Hematopoietic multipotent progenitor cell treated with erythropoietin and hydrocortisone succinate and interleukin-3 and kit ligand, for 8 days (in vitro differentiated cells): ENCODE results near the gene GTF2F2.
A peak's percentile ranks its signal among the peaks of the same experiment; 100 is the strongest.
"Not testable (repeated sequence)": the region's sequence is repeated elsewhere in the genome, so short reads cannot be mapped to it uniquely, and the experiment has no call there.

Experiments used
- DNase-seq: peaks from one replicate; pipeline ENCODE4 v3.0.0-alpha.2; 2015

GTF2F2 gene

DNA sequence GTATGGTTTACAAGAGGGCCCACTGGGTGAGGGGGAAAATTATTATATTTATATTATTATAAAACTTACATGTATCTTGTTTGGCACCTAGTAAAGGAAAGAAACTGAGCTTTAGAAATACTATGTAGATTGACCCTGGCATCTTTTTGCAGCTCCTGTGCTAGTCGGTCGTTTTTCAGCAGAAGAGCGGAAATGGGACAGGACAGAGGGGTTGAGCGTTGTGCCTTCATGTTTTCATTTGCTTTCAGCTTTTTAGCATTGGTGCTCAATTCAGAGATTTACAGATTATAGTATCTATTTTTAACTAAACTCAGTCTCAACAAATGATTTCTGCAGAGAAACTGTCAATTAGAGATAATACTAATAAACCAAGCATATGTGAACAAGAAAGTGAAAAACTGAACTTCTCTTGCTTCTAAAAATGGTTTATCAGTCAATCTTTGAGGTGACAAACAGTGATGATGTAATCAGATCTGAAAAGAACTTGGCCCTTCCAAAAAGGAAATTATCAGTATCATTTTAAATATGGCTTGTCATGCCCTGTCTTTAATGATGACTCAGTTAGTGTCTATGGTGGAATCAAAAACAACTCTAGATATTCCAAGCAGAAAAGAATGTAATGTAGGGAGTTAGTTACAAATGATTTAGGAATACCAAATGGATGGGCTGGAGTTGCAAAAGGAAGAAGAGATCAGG, 137.5 kb downstream of the GTF2F2 start:
- DNase-seq = no peak

DNA sequence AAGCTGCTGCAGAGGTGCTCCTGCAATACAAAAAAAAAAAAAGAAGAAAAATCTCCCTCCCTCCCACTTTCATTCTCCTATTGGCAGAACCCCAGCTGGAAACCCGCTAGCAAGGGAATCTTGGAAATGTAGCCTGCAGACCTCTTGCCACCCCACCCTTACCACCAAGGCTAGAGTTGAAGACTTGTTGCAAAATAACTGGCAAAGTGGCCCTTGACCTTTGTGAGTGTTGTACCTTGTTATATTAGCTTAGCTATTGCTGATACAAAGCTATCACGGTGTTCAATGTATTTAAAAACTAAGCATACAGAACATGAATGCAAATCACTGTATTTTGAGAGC, 138.0 kb downstream of the GTF2F2 start:
- no peak for DNase-seq

DNA sequence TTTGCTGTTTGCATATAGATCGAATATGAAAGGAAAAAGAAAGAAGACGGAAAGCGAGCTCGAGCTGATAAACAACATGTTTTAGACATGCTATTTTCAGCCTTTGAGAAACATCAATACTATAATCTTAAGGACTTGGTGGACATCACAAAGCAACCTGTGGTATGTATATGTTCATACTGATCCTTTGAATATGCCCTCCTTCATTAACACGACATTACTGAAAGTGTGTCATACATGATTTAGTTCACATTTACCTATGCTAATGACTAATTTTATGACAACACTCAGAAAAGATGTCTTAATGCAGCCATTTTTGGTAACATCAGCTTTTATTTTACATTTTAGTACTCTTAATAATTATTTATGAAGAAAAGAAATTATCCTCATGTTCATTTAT, 146.9 kb downstream of the GTF2F2 start:
- DNase-seq = no peak

DNA sequence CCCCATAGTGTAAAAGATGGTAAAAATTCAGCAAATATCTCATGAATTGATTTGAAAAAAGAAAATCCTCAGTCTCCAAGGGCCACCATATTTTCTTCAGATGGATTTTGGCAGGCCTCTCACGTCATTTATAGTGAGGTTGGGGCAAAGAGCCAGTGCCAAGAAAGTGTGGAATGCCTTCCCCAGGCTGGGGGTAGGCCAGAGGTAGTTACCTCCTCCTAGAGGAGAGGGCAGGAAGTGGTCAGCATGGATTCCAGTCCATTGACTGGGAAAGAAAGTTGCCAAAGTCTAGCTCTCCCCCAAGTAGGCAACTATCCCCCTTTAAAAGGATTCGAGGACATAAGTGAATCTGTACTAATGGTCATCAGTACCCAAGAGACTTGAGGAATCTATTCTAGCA, 148.9 kb downstream of the GTF2F2 start:
- no peak for DNase-seq

DNA sequence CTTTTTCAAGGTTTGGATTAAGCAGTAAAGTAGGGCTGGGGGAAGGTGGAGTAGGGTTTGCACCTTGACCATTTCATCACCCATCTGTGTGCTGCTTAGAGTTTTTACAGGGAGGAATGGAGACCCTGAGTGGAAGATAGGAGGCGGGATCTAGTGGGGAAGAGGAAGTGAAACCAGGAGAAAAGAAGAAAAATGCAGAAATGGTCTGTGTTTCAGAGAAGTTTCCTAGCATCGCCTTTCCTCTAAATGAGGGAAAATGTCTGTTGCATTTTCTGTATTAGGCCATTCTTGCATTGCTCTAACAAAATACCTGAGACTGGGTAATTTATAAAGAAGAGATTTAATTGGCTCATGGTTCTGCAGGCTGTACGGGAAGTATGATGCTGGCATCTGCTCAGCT, 156.6 kb downstream of the GTF2F2 start:
- no peak for DNase-seq

DNA sequence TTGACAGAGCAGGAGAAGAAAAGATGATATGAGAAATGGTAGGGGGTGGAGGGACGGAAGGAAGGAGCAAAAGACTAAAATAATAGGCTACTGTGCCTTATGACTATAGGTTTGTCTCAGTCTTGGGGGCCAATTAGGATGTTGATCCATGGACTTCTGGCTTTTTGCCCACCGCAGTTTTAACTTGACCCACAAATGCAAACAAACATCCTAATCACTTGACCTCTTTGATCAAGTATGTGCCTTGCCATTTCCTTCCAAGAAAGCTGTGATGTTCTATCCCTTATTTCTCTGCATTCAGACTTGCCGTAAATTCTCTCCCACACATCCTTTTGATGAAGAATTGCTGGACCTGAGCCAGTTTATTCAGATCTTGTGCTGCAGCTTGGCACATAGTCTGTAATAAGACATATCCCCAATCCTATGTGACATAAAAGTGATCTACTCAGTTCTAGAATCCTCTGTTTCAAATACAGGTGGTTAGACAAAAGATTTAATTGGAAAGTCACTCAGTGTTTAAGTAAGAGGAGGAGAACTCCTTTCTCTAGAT, 157.9 kb downstream of the GTF2F2 start:
- DNase-seq = no peak

DNA sequence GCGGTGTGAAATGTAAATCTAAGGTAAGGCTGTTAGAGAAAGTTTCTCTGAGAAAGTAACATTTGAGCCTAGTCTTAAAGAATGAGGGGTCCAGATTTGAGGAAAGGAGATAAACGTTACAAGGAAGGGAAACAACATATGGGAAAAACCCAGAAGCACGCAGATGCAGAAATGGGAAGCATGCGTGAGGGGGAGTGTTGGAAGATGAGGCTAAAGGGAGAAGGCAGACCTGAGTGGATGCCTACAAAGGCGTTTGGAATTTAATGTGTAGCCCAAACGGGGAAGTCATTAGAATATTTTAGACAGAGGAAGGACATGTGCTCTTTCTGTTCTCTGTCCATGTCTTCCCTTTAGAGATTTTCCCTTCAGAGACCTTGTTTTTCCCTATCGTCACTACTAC, 159.7 kb downstream of the GTF2F2 start:
- no peak for DNase-seq

DNA sequence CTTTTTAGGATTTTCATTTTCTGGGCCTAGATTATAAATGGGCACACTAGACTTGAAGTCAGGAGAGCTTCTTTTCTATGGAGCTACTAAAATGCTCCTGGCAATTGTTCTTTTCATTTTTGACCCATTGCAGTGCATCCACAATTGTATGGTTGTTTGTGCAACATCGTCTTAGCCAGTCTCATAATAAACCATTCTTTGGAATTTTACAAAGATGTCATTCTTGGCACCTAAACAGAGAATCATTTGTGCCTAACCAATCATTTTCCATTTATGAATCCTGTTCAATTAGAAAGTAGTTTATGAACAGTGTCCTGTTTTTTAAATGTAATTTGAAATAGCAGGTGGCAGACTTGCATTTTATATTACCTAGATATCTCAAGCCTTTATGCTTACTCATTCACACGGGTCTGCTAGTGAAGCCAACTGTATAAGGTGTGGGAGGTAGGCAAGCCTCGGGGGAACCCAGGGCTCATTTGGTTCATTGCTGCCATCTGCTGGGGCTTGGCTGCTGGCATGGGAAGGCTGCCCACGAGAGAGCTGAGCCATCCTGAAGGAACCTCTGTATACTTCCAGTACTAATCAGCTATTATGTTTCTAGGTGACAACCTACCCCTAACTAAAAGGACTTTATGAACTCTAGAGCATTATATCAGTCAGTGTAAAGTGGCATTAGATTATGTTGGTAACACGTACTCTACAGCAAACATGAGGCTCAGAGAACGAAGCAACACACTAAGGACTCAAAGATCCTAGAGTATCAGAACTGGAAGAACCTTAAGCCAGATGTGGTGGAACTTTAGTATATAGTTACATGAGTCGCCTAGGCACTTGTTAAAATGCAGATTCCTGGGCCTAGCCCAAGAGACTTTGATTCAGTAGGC, 160.7 kb downstream of the GTF2F2 start:
- peak; percentile 82 for DNase-seq

DNA sequence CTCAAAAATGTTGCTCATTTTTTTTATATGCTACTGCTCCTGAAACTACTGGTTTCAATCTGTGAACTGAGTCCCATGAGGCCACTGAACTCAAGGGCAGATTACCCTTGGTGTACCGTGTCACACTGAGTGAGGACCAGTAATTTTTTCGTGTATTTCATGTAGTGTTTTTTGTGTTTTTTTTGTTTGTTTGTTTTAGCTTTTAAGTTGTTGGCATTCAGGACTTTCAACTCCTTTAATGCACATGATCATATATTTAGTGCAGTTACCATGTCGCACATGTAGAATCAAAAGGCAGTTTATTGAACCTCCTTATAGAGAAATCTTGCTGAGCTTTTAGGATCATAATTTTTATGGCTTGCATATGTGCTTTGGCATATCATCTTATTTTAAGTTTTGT, 162.7 kb downstream of the GTF2F2 start:
- DNase-seq = no peak

DNA sequence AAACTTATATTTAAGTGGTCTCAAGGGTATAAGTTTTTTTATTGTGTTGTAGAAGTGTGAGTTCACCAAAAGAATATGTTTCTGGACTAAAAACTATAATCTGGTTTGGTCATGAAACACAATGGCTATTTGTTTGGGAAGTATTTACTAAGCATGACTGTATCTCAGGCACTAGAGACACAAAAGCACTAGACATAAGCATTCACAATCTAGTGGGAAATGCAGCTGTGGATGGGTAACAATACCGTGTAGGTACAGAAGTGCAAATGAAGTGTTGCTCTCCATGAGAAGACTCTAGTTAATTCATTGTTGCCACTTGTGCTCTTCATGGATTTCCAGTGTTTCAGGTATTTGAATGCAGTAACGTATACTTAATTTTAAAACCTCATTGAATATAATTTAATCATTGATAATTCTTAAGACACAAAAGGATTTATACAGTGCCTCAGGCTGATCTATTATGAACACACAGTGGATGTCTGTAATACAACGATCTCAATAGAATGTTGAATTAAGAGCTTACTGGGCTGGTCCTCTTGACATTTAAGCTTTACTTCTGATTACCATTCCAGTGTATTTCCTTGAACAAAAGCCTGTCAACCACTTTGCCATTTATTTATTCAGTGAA, 169.7 kb downstream of the GTF2F2 start:
- no peak for DNase-seq

DNA sequence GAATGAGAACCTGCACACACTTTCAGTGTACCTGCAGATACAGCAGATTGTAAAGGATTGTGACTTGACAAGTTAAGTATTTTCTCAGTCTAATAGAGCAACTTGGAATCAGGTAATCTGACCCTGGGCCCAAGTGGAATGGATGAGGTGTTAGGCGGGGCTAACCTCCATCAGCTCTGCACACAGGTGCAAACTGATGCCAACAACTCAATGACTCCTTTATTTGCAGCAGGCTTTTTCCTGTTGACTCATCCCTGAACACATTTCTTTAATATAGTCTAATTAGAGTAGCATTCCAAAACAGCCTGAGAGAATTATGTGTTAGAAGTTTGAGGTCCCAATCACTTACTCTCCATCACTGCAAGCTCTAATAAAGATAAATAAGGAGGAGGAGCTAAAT, 171.9 kb downstream of the GTF2F2 start:
- no peak for DNase-seq

DNA sequence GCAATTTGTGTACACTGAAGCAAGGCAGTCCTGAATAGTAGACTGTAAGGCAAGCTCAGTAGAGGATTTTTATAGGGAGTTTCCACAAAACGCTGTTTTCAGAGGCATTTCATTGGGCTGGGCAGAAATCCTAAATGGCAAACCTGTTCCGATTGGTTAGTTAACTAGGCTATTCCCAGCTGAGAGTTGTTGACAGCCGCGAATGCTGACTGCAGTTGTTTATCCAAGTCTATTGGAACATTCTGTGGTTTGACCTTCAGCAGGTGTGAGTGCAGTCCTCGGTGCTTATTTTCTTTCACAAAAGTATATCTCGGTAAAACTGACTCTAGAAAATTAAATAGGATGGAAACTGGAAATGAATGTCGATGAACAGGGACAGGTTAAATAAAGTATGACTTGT, 175.2 kb downstream of the GTF2F2 start:
- no peak for DNase-seq

DNA sequence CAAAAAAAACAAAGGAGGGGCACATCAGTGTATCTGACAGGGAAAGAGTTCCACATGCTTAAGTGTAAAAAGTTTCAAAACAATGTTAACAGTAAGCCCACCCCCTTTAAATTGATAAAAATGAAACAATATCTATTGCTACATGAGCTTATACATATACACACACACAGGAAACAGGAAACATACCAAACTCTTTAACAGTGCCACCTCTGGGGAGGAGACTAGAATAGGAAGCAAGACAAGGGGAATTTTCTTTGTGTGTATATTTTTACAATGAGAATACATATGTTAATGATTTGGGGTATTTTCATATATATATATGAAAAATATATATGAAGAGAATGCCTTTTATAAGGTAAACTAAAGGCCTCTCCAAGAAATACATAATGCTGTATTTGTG, 175.9 kb downstream of the GTF2F2 start:
- no peak for DNase-seq

DNA sequence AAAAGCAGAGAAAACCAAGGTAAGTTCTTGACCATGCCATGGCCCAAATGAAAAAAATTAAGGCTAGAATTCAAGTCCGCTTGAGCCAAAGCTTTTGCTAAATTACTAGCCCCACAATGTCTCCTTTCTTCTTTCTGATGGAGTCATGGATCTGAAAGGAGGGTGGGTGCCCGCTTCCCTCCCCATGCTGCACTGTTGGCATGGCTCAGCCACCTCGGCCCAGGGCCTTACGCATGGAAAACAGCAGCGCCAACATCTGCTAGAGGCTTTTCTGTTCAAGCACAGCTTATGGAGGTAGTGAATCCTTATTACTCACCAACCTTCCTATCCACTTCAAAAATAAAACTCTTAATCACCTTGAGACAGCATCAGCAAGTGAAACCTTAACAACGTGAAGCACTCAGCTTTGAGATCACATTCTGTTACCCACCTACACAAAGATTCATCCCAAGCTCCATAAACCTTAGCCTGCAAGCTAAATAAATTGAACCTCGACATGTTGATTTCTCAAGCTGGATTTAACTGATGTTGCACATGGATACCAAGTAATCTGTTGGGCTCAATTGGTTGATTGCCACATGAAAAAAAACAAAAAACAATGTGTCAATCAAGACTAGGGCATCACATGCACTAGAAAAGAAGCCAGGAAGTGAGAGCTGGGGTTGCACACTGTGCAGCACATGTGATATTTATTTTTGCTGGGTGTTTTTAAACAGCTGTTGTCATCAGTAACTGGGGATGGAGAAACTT, 177.3 kb downstream of the GTF2F2 start:
- DNase-seq = no peak

DNA sequence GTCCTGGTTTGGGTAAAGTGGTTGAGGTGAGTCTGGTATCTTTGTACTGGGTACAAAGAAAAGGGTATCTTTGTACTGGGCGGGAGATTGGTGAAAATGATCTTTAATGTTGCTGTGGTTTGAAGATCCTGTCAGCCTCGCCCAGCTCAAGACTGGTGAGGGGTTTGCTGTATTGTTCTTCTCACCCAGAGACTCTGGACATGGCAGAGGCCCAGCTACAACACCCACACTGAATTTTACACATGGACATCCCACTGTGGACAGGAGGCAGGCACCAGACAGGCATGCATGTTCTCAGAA, 177.8 kb downstream of the GTF2F2 start:
- no peak for DNase-seq

DNA sequence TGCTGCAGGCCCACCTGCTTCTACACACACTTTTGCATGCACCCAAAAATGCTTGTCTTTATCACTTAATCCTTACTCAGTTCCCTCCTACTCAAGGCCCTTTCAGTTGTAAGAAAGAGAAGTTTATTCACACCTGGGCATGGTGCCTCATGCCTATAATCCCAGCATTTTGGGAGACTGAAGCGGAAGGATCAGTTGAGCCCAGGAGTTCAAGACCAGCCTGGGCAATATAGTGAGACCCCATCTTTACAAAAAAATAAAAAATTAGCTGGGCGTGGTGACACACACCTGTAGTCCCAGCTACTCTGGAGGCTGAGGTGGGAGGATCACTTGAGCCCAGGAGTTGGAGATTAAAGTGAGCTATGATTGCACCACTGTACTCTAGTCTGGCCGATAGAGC, 178.2 kb downstream of the GTF2F2 start:
- DNase-seq = not testable (repeated sequence)

DNA sequence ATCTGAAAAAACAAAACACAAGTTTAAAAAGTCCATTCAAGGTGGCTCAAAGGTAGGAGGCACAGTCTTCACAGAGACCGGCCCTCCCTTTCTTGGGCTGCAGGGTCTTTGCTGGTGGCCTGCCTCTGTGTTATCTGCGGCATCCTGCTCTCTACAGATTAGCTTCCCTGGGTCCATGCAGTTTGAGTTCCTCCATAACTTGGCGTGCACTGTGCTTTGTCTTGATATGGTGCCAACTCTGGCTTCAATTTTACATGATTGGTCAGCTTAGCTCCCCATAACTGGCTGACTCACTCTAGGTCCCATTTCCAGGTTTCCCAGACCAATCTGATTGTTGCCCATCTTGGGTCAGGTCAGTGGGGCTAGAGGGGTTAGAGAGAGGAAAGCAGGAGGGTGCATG, 178.9 kb downstream of the GTF2F2 start:
- DNase-seq = peak; percentile 91

DNA sequence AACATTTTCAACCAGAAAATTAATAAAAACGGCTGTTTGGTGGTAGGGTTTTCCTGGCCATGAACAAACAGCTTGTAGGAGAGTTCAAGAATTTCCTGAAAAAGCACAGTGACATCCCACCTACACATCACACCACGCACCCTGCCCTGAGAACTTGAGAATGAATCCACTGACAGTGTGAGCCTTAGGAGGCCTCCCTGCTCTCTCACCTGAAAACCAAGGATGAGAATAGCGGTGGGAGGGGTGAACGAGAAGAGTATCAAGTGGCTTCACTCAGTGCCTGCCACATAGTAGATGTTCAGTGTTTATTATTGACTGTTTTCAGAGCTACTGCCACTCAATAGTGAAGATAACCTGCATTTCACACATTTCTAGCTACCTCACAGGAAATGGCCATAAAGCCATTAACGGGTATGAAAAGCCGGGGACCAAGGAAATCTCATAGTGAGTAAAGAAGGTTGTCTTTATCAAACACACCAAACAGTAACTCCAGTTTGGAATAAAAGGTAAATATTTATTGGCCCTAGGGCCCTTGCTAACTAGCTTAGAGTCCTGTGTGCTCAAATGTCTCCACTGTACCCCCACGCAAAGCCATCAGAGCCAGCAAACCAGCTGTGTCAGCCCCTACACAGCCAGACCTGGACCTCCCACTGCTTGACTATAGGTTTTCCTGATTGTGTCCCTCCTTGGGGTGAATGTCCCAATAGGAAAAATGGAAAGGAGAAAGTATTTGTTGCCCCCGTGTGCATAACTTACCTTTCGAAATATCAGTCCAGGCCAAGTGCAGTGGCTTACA, 180.1 kb downstream of the GTF2F2 start:
- no peak for DNase-seq

DNA sequence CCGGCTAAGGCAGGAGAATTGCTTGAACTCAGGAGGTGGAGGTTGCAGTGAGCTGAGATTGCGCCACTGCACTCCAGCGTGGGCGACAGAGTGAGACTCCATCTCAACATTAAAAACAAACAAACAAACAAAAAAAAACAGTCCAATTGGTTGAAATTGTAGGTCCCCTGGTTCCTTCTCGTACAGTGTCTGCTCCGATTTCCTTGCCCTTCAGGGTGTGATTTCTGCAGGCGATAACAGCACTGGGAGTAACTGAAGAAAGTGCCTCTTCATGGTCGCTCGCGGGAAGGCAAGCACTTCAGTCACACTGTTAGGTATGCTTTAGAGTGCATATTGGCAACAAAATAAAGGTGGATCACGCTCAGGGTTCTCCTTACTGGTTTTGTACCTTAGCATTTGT, 181.0 kb downstream of the GTF2F2 start:
- DNase-seq = peak; percentile 43

DNA sequence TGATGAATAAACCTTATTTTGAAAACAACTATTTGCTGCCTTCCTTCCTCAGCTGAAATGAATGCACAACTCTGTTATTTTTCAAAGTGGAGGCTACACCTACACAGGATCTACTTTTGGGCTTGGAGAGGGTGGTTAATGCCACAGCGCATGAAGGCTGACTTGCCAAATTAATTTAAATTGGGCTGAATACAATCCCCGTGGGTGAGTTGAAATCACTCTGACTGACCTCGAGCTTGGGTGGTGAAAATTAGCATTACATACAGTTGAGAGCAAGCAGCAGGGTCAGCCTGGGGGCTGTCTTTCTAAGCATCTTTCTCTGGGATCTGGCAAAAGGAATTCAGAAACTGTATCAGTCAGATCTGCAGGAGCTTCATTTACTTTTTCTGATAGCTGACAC, 182.2 kb downstream of the GTF2F2 start:
- DNase-seq = no peak

DNA sequence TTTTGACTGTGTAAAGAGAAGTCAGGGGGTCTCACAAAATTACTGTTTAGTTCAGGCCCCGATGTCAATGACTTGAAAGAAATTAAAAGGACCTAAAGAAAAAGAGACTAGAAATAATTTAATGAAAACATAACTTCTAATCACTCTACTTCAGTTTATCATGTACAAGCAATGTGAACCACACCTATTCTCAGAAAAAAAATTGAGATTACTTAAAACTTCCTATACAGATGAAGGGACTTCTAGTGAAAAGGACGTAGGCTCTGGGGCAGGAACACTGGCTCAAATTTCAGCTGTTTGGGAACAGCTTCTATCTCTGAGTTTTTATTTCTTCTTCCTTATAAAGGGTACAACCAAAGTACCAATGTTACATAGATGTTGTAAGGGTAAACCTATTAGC, 182.7 kb downstream of the GTF2F2 start:
- DNase-seq = peak; percentile 66

DNA sequence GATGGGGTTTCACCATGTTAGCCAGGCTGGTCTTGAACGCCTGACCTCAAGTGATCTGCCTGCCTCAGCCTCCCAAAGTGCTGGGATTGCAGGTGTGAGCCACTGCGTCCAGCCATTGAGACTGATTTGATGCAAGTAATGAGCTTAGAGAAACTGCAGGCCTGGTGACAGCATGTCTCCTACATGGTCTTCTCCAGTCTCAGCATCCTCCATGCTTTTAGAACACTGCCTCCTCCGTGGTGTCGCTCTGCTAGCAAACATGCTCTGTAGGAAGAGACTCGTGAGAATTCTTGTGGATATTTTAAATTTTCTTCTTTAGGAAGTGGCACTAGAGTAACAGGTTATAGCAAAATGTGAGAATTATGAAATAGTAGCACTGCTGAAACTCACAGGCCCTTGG, 183.6 kb downstream of the GTF2F2 start:
- DNase-seq = no peak

DNA sequence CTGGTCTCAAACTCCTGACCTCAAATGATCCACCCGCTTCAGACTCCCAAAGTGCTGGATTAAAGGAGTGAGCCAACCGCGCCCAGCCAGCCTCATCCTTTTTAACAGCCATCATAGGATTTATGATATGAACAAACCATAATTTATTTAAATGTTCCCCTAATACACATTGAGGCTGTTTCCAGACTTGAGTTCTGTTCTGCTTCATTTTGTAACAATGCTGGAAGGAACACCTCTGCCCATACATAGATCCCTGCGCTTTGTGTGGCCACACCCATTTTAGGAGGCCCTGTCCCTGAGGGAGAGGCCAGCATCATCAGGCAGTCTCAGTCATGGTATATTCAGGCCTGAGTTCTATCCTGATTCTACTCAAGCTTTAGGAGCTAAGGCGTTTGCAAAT, 184.8 kb downstream of the GTF2F2 start:
- no peak for DNase-seq
